HEK293 (cell line): Measurements from ENCODE around the gene CNTNAP5.

Source experiments
- CTCF ChIP-seq: fragments of 450-650 bp; formaldehyde crosslinking; IDR thresholded peaks from 2 replicates; pipeline ENCODE4 v1.5.1; 2016; ENCODE audit warnings: missing biosample characterization, missing genetic modification characterization
- MYNN ChIP-seq: fragments of 450-650 bp; formaldehyde crosslinking; IDR thresholded peaks from 2 replicates; pipeline ENCODE4 v1.5.1; 2016; ENCODE audit warnings: missing biosample characterization, missing genetic modification characterization, borderline replicate concordance
- YY1 ChIP-seq: fragments of 450-650 bp; formaldehyde crosslinking; IDR thresholded peaks from 2 replicates; pipeline ENCODE4 v1.5.1; 2018; ENCODE audit warnings: missing biosample characterization, missing genetic modification characterization
- ZBTB26 ChIP-seq: fragments of 450-650 bp; formaldehyde crosslinking; optimal IDR thresholded peaks from 2 replicates; pipeline ENCODE3; 2016; ENCODE audit warnings: missing biosample characterization, mild to moderate bottlenecking, missing genetic modification characterization
- ZFP37 ChIP-seq: fragments of 450-650 bp; formaldehyde crosslinking; IDR thresholded peaks from 2 replicates; pipeline ENCODE4 v1.5.1; 2016; ENCODE audit warnings: missing biosample characterization, missing genetic modification characterization
- ZFP41 ChIP-seq: fragments of 450-650 bp; formaldehyde crosslinking; IDR thresholded peaks from 2 replicates; pipeline ENCODE4 v1.5.1; 2016; ENCODE audit warnings: missing biosample characterization, missing genetic modification characterization, borderline replicate concordance
- ZNF423 ChIP-seq: fragments of 450-650 bp; formaldehyde crosslinking; IDR thresholded peaks from 2 replicates; pipeline ENCODE4 v1.5.1; 2016; ENCODE audit warnings: missing biosample characterization, missing genetic modification characterization
- ZNF501 ChIP-seq: fragments of 450-650 bp; formaldehyde crosslinking; IDR thresholded peaks from 2 replicates; pipeline ENCODE4 v1.5.1; 2016; ENCODE audit warnings: missing biosample characterization, missing genetic modification characterization
- ZNF560 ChIP-seq: fragments of 450-650 bp; formaldehyde crosslinking; IDR thresholded peaks from 2 replicates; pipeline ENCODE4 v1.5.1; 2017; ENCODE audit warnings: missing biosample characterization, missing genetic modification characterization, borderline replicate concordance
- ZNF768 ChIP-seq: fragments of 450-650 bp; formaldehyde crosslinking; IDR thresholded peaks from 2 replicates; pipeline ENCODE4 v1.5.1; 2018; ENCODE audit warnings: missing biosample characterization, mild to moderate bottlenecking, missing genetic modification characterization
- ZNF792 ChIP-seq: fragments of 450-650 bp; formaldehyde crosslinking; IDR thresholded peaks from 2 replicates; pipeline ENCODE4 v1.5.1; 2016; ENCODE audit warnings: missing biosample characterization, missing genetic modification characterization
- TF ChIP-seq, protein P1 (sequence below): fragments of 450-650 bp; formaldehyde crosslinking; IDR thresholded peaks from 2 replicates; pipeline ENCODE4 v1.5.1; 2016; ENCODE audit warnings: missing biosample characterization, missing genetic modification characterization
- TF ChIP-seq, protein P2 (sequence below): fragments of 450-650 bp; formaldehyde crosslinking; IDR thresholded peaks from 2 replicates; pipeline ENCODE4 v1.5.1; 2016; ENCODE audit warnings: missing biosample characterization, missing genetic modification characterization

- TF ChIP-seq CTCF (tag by site-specific recombination) (no peak), ZBTB26 (tag by site-specific recombination) (no peak), ZFP37 (no peak), ZNF501 (no peak), ZNF423 (tag by site-specific recombination) (no peak), ZNF792 (no peak), ZNF768 (tag by site-specific recombination) (no peak), MYNN (tag by site-specific recombination) (no peak), ZNF560 (no peak), ZFP41 (tag by site-specific recombination) (no peak), YY1 (no peak)
- TF ChIP-seq, protein P1, sequence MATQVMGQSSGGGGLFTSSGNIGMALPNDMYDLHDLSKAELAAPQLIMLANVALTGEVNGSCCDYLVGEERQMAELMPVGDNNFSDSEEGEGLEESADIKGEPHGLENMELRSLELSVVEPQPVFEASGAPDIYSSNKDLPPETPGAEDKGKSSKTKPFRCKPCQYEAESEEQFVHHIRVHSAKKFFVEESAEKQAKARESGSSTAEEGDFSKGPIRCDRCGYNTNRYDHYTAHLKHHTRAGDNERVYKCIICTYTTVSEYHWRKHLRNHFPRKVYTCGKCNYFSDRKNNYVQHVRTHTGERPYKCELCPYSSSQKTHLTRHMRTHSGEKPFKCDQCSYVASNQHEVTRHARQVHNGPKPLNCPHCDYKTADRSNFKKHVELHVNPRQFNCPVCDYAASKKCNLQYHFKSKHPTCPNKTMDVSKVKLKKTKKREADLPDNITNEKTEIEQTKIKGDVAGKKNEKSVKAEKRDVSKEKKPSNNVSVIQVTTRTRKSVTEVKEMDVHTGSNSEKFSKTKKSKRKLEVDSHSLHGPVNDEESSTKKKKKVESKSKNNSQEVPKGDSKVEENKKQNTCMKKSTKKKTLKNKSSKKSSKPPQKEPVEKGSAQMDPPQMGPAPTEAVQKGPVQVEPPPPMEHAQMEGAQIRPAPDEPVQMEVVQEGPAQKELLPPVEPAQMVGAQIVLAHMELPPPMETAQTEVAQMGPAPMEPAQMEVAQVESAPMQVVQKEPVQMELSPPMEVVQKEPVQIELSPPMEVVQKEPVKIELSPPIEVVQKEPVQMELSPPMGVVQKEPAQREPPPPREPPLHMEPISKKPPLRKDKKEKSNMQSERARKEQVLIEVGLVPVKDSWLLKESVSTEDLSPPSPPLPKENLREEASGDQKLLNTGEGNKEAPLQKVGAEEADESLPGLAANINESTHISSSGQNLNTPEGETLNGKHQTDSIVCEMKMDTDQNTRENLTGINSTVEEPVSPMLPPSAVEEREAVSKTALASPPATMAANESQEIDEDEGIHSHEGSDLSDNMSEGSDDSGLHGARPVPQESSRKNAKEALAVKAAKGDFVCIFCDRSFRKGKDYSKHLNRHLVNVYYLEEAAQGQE (tag by site-specific recombination), result no peak
- TF ChIP-seq, protein P2, sequence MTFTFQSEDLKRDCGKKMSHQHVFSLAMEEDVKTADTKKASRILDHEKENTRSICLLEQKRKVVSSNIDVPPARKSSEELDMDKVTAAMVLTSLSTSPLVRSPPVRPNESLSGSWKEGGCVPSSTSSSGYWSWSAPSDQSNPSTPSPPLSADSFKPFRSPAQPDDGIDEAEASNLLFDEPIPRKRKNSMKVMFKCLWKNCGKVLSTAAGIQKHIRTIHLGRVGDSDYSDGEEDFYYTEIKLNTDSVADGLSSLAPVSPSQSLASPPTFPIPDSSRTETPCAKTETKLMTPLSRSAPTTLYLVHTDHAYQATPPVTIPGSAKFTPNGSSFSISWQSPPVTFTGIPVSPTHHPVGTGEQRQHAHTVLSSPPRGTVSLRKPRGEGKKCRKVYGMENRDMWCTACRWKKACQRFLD (tag by site-specific recombination), result no peak
Measured at GRCh38 chr2:124623560-124623959, 598.5 kb downstream of the CNTNAP5 start.
